BE2C (cell line): Measurements from ENCODE around the gene CD52.
"Not testable (repeated sequence)": the region's sequence is repeated elsewhere in the genome, so short reads cannot be mapped to it uniquely, and the experiment has no call there.

Experiments
- DNase-seq: peaks from one replicate; pipeline ENCODE4 v3.0.0-alpha.2; 2020
- H3K27me3 ChIP-seq: fragments of 250-450 bp; sonication (Bioruptor Pico); 2 replicates; pipeline ENCODE4 v1.5.1; 2020; ENCODE audit warnings: mild to moderate bottlenecking
- H3K36me3 ChIP-seq: fragments of 250-450 bp; sonication (Bioruptor Pico); 2 replicates; pipeline ENCODE4 v1.5.1; 2020; ENCODE audit warnings: mild to moderate bottlenecking
- H3K4me1 ChIP-seq: fragments of 250-450 bp; sonication (Bioruptor Pico); 2 replicates; pipeline ENCODE4 v1.5.1; 2020
- H3K4me3 ChIP-seq: 2 replicates; pipeline ENCODE4 v1.5.1; 2011; ENCODE audit warnings: low read depth, low read length
- H3K9me3 ChIP-seq: fragments of 250-450 bp; sonication (Bioruptor Pico); 2 replicates; pipeline ENCODE4 v1.5.1; 2020
- CTCF ChIP-seq: IDR thresholded peaks from 2 replicates; pipeline ENCODE4 v1.5.1; 2012; ENCODE audit warnings: mild to moderate bottlenecking, low read depth, low read length

CD52 gene

GRCh38 chr1:26306290-26307229 is 11.2 kb upstream of the CD52 start, which contains the start of gene UBXN11:
Gene UBXN11, minus strand, starts transcription at chr1:26306636. Its CDS starts 3,753 bp downstream, at chr1:26302883.
- H3K4me3 ChIP-seq = peak within 1 kb of the TSS; percentile 69
- no peak for TF ChIP-seq CTCF
- H3K36me3 ChIP-seq = no peaks in the 10 kb centered on the region

GRCh38 chr1:26307363-26307781 is 10.4 kb upstream of the CD52 start:
- no peak for DNase-seq
- H3K9me3 ChIP-seq = no peaks in the 10 kb centered on the region
- TF ChIP-seq CTCF = no peak
- H3K27me3 ChIP-seq = no peaks in the 10 kb centered on the region
- H3K4me3 ChIP-seq = no peak overlapping the region
- no peaks in the 10 kb centered on the region for H3K36me3 ChIP-seq
- H3K4me1 ChIP-seq = no peaks in the 10 kb centered on the region

More at GRCh38 chr1:26306290-26307229, 11.2 kb upstream of the CD52 start, which contains the start of gene UBXN11:
- no peaks in the 10 kb centered on the region for H3K9me3 ChIP-seq
- H3K4me1 ChIP-seq = no peaks in the 10 kb centered on the region
- peak; percentile 89 for DNase-seq
- no peaks in the 10 kb centered on the region for H3K27me3 ChIP-seq

- H3K36me3 ChIP-seq, H3K9me3 ChIP-seq, H3K27me3 ChIP-seq, H3K4me3 ChIP-seq, DNase-seq, H3K4me1 ChIP-seq: not testable (repeated sequence)
These were observed 9.5 kb upstream of the CD52 start for GRCh38 chr1:26307966-26308899.

- no peak for DNase-seq
- H3K4me1 ChIP-seq = no peaks in the 10 kb centered on the region
These were observed 3.3 kb upstream of the CD52 start for GRCh38 chr1:26314501-26314900.

GRCh38 chr1:26315874-26316850 is 1.6 kb upstream of the CD52 start:
- Histone ChIP-seq H3K4me1 (no peaks in the 10 kb centered on the region), H3K27me3 (0 out of 2 replicates have a peak, but pooled peaks cover 3% of the 10 kb centered on the region), H3K4me3 (no peak overlapping the region), H3K36me3 (no peaks in the 10 kb centered on the region), H3K9me3 (no peaks in the 10 kb centered on the region)
- no peak for DNase-seq
- no peak for TF ChIP-seq CTCF

More at GRCh38 chr1:26314501-26314900, 3.3 kb upstream of the CD52 start:
- no peaks in the 10 kb centered on the region for H3K9me3 ChIP-seq
- H3K36me3 ChIP-seq = no peaks in the 10 kb centered on the region
- H3K27me3 ChIP-seq = 0 out of 2 replicates have a peak, but pooled peaks cover 3% of the 10 kb centered on the region
- no peak for TF ChIP-seq CTCF
- no peak overlapping the region for H3K4me3 ChIP-seq
